Fibroblast of pulmonary artery (primary cell): ENCODE data around the gene STPG2.
A peak's percentile ranks its signal among the peaks of the same experiment; 100 is the strongest.

Experiments used
- DNase-seq: peaks from one replicate; pipeline ENCODE4 v3.0.0-alpha.2; 2010; ENCODE audit warnings: low read depth
- H3K4me3 ChIP-seq: replicated peaks from 2 replicates; pipeline ENCODE4 v1.5.1; 2011; ENCODE audit warnings: low read depth, mild to moderate bottlenecking, control low read depth, low read length, moderate library complexity
- CTCF ChIP-seq: IDR thresholded peaks from 2 replicates; pipeline ENCODE4 v1.5.1; 2011; ENCODE audit warnings: mild to moderate bottlenecking, control low read depth, low read length, inconsistent platforms; ENCODE audit errors: missing control alignments

Gene STPG2

GRCh38 chr4:97548186-97548585, 595.1 kb downstream of the STPG2 start:
- no peak for TF ChIP-seq CTCF
- DNase-seq = no peak

GRCh38 chr4:97531351-97531750, 611.9 kb downstream of the STPG2 start:
- no peak for TF ChIP-seq CTCF
- DNase-seq = no peak
- H3K4me3 ChIP-seq = no peak overlapping the region

More at GRCh38 chr4:97548186-97548585, 595.1 kb downstream of the STPG2 start:
- no peak overlapping the region for H3K4me3 ChIP-seq

- H3K4me3 ChIP-seq = no peak overlapping the region
- no peak for DNase-seq
- TF ChIP-seq CTCF = no peak
These were observed 612.6 kb downstream of the STPG2 start for GRCh38 chr4:97530676-97531075.

- peak overlapping the region; percentile 23 for H3K4me3 ChIP-seq
- no peak for TF ChIP-seq CTCF
- peak; percentile 60 for DNase-seq
These were observed 618.0 kb downstream of the STPG2 start for GRCh38 chr4:97525236-97525635.

- no peak for TF ChIP-seq CTCF
- H3K4me3 ChIP-seq = no peak overlapping the region
- no peak for DNase-seq
These were observed 625.3 kb downstream of the STPG2 start for GRCh38 chr4:97517939-97518338.

GRCh38 chr4:97513917-97514316, 629.4 kb downstream of the STPG2 start:
- H3K4me3 ChIP-seq = no peak overlapping the region
- no peak for DNase-seq
- TF ChIP-seq CTCF = no peak
